Measurements from ENCODE around the gene CFDP1.
"Not testable (repeated sequence)": the region's sequence is repeated elsewhere in the genome, so short reads cannot be mapped to it uniquely, and the experiment has no call there.

The CFDP1 gene

GRCh38 chr16:75288181-75288580, 145.1 kb downstream of the CFDP1 start:
- DNase-seq, result no peak

- no peak for DNase-seq
These were observed 145.6 kb downstream of the CFDP1 start for GRCh38 chr16:75287708-75288107.

- no peak for DNase-seq
These were observed 146.9 kb downstream of the CFDP1 start for GRCh38 chr16:75286389-75286788.

- DNase-seq, result no peak
These were observed 150.6 kb downstream of the CFDP1 start for GRCh38 chr16:75282466-75283281.

GRCh38 chr16:75281826-75282225, 151.5 kb downstream of the CFDP1 start:
- no peak for DNase-seq

- not testable (repeated sequence) for DNase-seq
These were observed 152.3 kb downstream of the CFDP1 start for GRCh38 chr16:75281009-75281408.

GRCh38 chr16:75280331-75280804, 152.9 kb downstream of the CFDP1 start:
- no peak for DNase-seq

- DNase-seq, result no peak
These were observed 154.0 kb downstream of the CFDP1 start for GRCh38 chr16:75279305-75279704.

- no peak for DNase-seq
These were observed 160.0 kb downstream of the CFDP1 start for GRCh38 chr16:75273054-75273925.

GRCh38 chr16:75272629-75273028, 160.7 kb downstream of the CFDP1 start:
- DNase-seq, result not testable (repeated sequence)

GRCh38 chr16:75272097-75272551, 161.2 kb downstream of the CFDP1 start:
- DNase-seq, result no peak

GRCh38 chr16:75271441-75272096, 161.7 kb downstream of the CFDP1 start:
- no peak for DNase-seq

- DNase-seq, result not testable (repeated sequence)
These were observed 163.9 kb downstream of the CFDP1 start for GRCh38 chr16:75269358-75269757.

- DNase-seq, result no peak
These were observed 165.6 kb downstream of the CFDP1 start for GRCh38 chr16:75267631-75268264.

- no peak for DNase-seq
These were observed 166.3 kb downstream of the CFDP1 start for GRCh38 chr16:75266738-75267630.

GRCh38 chr16:75265911-75266701, 167.2 kb downstream of the CFDP1 start:
- DNase-seq, result no peak

- DNase-seq, result no peak
These were observed 168.0 kb downstream of the CFDP1 start for GRCh38 chr16:75264999-75265910.

- no peak for DNase-seq
These were observed 168.8 kb downstream of the CFDP1 start for GRCh38 chr16:75264457-75264998.

- DNase-seq, result no peak
These were observed 169.3 kb downstream of the CFDP1 start for GRCh38 chr16:75263963-75264445.
